HG03521 (cell line): ENCODE measurements around the gene OR1F1.
"Not testable (repeated sequence)": the region's sequence is repeated elsewhere in the genome, so short reads cannot be mapped to it uniquely, and the experiment has no call there.

Experiments
- ATAC-seq: cut with Tn5 transposase; IDR thresholded peaks from one replicate; pipeline ENCODE4 v1.9.1; 2021; ENCODE audit warnings: mild to moderate bottlenecking, moderate library complexity; ENCODE audit not compliant: unreplicated experiment

OR1F1 gene

GRCh38 chr16:3150346-3151218, 37.4 kb upstream of the OR1F1 start:
- peak; percentile 74 for ATAC-seq

GRCh38 chr16:3152027-3152276, 36.1 kb upstream of the OR1F1 start:
- ATAC-seq, result no peak

- no peak for ATAC-seq
Observed at GRCh38 chr16:3152277-3152990, 35.6 kb upstream of the OR1F1 start.

GRCh38 chr16:3152991-3153368, 35.0 kb upstream of the OR1F1 start:
- no peak for ATAC-seq

- ATAC-seq, result no peak
Observed at GRCh38 chr16:3155181-3155580, 32.8 kb upstream of the OR1F1 start.

- ATAC-seq, result no peak
Observed at GRCh38 chr16:3155972-3156371, 32.0 kb upstream of the OR1F1 start.

GRCh38 chr16:3157229-3158025, 30.6 kb upstream of the OR1F1 start:
- ATAC-seq, result no peak

GRCh38 chr16:3158026-3158509, 29.9 kb upstream of the OR1F1 start:
- ATAC-seq, result no peak

GRCh38 chr16:3158510-3159314, 29.3 kb upstream of the OR1F1 start:
- ATAC-seq, result peak; percentile 42

GRCh38 chr16:3161235-3162018, 26.6 kb upstream of the OR1F1 start:
- ATAC-seq, result no peak

GRCh38 chr16:3164121-3164991, 23.6 kb upstream of the OR1F1 start:
- ATAC-seq, result no peak

- no peak for ATAC-seq
Observed at GRCh38 chr16:3165111-3165822, 22.7 kb upstream of the OR1F1 start.

GRCh38 chr16:3166505-3166886, 21.5 kb upstream of the OR1F1 start:
- no peak for ATAC-seq

GRCh38 chr16:3168729-3169128, 19.3 kb upstream of the OR1F1 start:
- ATAC-seq, result not testable (repeated sequence)

GRCh38 chr16:3170440-3171180, 17.4 kb upstream of the OR1F1 start:
- ATAC-seq, result no peak

- no peak for ATAC-seq
Observed at GRCh38 chr16:3171181-3171854, 16.7 kb upstream of the OR1F1 start.
